GM10266 (cell line): ENCODE data around the gene GZMM.

ENCODE experiments used
- DNase-seq: peaks from one replicate; pipeline ENCODE4 v3.0.0; 2012; ENCODE audit errors: extremely low spot score
- TF ChIP-seq, protein P1 (sequence below): IDR thresholded peaks from 2 replicates; pipeline ENCODE4 v1.5.1; 2012; ENCODE audit warnings: mild to moderate bottlenecking, low read depth; ENCODE audit not compliant: control insufficient read depth, insufficient read depth; ENCODE audit errors: missing control alignments

The GZMM gene

DNA sequence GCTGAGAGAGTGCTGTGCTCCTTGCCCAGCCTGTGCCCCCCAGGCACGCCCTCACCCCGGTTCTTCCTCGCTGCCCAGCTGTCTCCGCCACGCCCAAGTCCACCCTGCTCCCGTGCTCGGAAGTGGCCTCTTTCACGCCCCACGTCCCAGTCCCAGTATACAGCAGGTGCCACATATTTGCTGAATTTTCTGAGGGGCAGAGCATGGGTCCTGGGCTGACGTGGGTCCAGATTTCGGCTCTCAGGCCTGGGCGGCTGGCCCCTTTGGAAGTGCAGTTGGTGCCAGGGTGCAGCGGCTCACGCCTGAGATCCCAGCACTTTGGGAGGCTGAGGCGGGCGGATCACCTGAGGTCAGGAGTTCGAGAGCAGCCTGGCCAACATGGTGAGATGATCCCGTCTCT is 49.2 kb downstream of the GZMM start:
- TF ChIP-seq, protein P1, sequence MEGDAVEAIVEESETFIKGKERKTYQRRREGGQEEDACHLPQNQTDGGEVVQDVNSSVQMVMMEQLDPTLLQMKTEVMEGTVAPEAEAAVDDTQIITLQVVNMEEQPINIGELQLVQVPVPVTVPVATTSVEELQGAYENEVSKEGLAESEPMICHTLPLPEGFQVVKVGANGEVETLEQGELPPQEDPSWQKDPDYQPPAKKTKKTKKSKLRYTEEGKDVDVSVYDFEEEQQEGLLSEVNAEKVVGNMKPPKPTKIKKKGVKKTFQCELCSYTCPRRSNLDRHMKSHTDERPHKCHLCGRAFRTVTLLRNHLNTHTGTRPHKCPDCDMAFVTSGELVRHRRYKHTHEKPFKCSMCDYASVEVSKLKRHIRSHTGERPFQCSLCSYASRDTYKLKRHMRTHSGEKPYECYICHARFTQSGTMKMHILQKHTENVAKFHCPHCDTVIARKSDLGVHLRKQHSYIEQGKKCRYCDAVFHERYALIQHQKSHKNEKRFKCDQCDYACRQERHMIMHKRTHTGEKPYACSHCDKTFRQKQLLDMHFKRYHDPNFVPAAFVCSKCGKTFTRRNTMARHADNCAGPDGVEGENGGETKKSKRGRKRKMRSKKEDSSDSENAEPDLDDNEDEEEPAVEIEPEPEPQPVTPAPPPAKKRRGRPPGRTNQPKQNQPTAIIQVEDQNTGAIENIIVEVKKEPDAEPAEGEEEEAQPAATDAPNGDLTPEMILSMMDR: no peak
- no peak for DNase-seq

DNA sequence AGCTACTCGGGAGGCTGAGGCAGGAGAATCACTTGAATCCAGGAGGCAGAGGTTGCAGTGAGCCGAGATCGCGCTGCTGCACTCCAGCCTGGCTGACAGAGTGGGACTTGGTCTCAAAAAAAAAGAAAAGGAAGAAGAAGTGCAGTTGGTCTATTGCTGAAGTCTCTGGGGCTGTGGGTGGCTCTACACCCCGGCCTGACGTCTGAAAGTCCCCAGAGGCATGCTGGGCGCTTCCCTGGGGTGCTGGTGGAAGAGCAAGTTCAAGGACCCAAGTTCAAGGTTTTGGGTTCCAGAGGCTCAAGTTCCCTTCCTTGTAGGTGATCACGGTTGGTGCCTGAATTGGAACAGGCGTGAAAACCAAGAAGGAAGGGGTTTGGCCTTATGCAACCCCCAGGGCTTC is 49.7 kb downstream of the GZMM start:
- DNase-seq: no peak
- TF ChIP-seq, protein P1: no peak

DNA sequence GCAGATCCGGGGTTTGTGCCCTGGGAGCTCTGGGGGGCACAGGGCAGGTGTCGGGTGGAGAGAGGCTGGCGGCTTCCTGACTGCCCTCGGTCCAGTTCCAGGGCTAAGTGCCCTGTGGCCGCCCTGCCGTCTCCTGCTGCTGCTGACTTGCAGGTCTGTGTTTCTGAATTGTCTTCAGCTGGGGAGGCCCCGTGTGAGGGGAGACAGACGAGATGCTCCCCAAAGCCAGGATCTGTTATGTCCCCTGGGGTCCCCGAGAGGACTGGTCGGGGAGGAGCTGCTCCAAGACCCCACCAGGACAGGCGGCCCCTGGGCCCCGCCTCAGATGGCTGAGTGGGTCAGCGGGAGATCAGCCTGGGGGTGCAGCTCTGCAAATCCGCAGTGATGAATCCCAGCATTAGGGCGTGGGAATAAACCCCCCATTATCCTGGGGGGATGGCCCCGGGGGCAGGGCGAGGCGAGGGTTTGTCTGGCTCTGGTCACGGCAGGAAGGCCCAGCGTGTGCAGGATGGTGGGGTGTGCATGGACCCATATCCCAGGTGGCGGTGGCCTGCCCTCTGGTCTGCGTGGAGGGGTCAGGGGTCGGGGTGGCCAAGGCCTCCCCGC is 50.5 kb downstream of the GZMM start:
- TF ChIP-seq, protein P1: no peak
- no peak for DNase-seq

DNA sequence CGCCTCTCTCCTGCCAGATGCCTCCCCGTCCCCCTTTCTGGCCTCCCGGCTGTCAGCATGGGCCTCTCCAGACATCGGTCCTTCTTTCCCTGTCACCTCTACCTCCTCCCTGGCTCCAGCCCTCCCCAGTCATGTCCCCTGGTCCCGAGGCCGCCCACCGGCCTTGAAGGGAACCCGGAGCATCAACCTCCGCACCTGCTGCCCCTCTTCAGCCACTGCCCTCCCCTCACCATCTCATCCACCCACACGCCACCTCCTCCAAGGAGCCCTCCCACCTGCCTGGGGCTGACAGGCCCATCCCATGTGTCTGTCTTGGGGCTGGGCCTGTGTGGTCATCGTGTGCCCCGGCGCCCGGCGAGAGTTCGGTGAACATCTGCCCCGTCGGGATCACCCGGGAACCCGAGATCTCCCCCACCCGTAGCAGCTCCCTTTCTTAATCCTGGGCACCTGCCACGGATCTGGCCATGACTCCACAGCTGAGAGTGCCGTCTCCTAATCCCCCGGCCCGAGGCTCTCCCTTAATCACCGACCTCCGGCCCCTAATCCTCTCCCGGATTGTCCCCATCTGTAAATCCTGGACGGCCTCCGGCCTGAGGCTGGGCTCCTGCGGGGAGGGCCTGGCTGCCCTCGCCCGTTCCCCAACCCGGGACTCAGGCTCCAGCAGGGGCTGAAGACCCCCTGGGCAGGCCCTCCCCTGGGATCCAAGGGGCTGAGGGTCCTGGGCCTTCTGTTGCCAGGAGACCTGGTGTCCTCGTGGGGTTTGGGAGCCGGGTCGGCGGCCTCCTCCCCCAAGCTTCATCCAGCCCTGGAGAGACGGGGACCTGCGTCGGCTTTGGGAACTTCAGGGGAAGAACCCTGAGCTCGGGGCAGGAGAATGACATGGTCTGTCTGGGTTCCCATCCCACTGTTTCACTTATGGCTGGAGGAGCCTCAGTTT is 51.7 kb downstream of the GZMM start:
- DNase-seq: no peak
- TF ChIP-seq, protein P1: no peak

DNA sequence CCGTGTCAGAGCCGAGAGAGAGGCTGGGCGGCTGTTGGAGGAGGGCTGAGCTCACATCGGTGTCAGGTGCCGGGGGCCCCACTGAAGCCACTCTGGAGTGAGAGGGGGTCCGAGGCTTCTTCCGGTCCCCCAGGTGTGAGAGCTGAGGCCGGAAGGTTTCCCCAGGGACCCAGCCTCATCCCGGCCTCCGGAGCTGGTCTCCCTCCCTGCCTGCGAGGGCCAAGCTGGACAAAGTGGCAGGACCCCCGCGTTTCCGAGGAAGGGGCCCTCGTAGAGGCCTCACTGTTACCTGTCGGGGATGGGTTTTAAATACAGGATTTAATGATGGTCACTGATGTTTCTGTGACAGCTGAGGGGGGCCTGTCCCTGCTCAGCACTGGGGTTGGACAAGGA is 52.4 kb downstream of the GZMM start:
- DNase-seq: no peak
- TF ChIP-seq, protein P1: no peak

DNA sequence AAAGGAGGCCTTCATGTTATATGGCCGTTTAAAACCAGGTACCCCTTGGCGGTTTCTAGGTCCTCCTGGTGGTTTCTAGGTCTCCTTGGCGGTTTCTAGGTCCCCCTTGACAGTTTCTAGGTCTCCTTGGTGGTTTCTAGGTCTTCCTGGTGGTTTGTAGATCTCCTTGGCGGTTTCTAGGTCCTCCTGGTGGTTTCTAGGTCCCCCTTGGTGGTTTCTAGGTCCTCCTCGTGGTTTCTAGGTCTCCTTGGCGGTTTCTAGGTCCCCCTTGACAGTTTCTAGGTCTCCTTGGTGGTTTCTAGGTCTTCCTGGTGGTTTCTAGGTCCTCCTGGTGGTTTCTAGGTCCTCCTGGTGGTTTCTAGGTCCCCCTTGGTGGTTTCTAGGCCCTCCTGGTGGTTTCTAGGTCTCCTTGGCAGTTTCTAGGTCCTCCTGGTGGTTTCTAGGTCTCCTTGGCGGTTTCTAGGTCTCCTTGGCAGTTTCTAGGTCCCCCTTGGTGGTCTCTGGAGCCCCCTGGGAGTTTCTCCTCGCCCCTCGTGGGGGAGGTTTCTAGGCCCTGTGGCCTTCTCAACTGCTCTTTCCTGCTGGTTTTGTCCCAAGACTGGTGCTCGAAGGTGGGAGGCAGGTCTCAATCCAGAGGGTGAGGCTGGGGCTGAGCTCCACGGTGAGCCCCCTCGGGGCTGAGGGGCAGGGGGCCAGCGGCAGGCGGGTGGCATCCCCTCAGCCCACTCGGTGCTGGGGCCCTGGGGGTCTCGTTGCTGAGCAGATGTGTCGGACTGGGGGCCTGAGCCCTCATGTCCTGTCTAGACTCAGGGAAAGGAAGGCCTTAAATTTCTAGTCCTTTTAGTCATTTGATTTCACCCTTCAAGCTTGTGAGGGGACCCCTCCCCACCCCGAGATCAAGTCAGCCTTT is 53.8 kb downstream of the GZMM start:
- TF ChIP-seq, protein P1: no peak
- no peak for DNase-seq
